ENCODE measurements around the gene NAGLU. TPM values are rescaled to one million over a fixed set of nuclear protein-coding genes. Genes with fewer than 3 reads are reported as not detected.

Gene NAGLU
- total and polyA plus RNA-seq, 2 of the 13 experiments (the other 11 are each of a cell fraction or from before 2014, with no cell fraction given), result 28.2 to 40.1 TPM

DNA sequence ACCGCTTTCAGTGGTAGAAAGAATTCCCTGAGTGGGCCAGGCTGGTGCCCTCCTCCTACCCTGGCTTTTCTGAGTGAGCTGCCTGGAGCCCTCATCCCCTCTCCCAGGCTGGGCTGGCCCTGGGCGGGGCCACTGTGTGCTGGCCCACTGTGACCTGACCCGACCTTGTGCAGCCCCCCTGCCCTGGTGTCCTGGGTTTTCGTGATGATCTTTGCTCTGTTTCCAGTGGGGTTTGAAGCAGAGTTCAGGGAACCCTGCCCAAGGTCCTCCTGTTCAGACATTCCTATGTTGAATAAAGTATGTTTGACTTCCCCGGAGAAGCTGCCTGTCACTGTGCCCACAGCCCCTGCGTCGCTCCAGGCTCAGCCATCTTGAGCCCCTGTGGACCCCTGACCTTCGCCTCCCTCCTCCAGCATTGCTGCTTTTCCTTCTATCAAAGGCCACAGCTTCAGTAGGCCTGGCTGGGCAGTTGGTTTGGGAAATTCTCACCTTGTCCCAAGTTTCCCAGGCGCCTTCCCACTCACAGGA lies 13.7 kb upstream of the NAGLU start (continued):
- no peak for TF ChIP-seq PHF5A (CRISPR knock-in tag; IDR thresholded peaks at IDR 0.05; ENCODE audit: low read depth, unreplicated experiment)
- TF ChIP-seq, protein P1, sequence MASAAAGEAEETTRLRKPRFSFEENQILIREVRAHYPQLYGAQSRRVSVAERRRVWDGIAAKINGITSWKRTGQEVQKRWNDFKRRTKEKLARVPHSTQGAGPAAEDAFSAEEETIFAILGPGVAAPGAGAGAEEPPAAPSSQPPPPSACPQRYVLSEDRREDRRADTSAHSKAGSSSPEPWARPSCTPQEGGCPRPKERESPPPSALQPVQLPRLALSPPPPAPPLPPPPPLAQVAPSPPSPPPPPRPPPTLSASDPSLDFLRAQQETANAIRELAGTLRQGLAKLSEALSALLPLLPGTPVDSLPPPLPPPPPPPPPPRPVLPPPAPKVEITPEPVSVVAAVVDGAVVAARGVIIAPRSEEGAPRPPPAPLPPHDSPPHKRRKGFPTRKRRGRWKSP (CRISPR knock-in tag; IDR thresholded peaks at IDR 0.05), result no peak
- TF ChIP-seq MAFK (conservative IDR thresholded peaks at IDR 0.05 in 1 of 2, IDR thresholded peaks at IDR 0.05 in 1 of 2; ENCODE audit: low read length in 2 of 2), result no peak
- TF ChIP-seq, protein P2, sequence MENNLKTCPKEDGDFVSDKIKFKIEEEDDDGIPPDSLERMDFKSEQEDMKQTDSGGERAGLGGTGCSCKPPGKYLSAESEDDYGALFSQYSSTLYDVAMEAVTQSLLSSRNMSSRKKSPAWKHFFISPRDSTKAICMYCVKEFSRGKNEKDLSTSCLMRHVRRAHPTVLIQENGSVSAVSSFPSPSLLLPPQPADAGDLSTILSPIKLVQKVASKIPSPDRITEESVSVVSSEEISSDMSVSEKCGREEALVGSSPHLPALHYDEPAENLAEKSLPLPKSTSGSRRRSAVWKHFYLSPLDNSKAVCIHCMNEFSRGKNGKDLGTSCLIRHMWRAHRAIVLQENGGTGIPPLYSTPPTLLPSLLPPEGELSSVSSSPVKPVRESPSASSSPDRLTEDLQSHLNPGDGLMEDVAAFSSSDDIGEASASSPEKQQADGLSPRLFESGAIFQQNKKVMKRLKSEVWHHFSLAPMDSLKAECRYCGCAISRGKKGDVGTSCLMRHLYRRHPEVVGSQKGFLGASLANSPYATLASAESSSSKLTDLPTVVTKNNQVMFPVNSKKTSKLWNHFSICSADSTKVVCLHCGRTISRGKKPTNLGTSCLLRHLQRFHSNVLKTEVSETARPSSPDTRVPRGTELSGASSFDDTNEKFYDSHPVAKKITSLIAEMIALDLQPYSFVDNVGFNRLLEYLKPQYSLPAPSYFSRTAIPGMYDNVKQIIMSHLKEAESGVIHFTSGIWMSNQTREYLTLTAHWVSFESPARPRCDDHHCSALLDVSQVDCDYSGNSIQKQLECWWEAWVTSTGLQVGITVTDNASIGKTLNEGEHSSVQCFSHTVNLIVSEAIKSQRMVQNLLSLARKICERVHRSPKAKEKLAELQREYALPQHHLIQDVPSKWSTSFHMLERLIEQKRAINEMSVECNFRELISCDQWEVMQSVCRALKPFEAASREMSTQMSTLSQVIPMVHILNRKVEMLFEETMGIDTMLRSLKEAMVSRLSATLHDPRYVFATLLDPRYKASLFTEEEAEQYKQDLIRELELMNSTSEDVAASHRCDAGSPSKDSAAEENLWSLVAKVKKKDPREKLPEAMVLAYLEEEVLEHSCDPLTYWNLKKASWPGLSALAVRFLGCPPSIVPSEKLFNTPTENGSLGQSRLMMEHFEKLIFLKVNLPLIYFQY (CRISPR knock-in tag; IDR thresholded peaks at IDR 0.05; ENCODE audit: borderline replicate concordance), result peak; percentile 93
- no peak for TF ChIP-seq ZFP36L1 (CRISPR knock-in tag; IDR thresholded peaks at IDR 0.05)
- no peak for TF ChIP-seq ZNF598 (CRISPR knock-in tag; IDR thresholded peaks at IDR 0.05; ENCODE audit: borderline replicate concordance)
- no peak for TF ChIP-seq PHF8 (CRISPR knock-in tag; IDR thresholded peaks at IDR 0.05)
- no peak for TF ChIP-seq ZC3H4 (CRISPR knock-in tag; IDR thresholded peaks at IDR 0.05; ENCODE audit: borderline replicate concordance)
- TF ChIP-seq ZNF878 (CRISPR knock-in tag; IDR thresholded peaks at IDR 0.05), result no peak
- no peak; the same call in 1 of the 2 replicates for TF ChIP-seq ZNF225 (CRISPR knock-in tag; IDR thresholded peaks at IDR 0.05)
- TF ChIP-seq SNRNP70 (IDR thresholded peaks at IDR 0.05; ENCODE audit: low read depth, low read length), result no peak
- TF ChIP-seq PCBP1 (IDR thresholded peaks at IDR 0.05; ENCODE audit: borderline replicate concordance, low read depth, low read length), result no peak
- TF ChIP-seq TOPORS (CRISPR knock-in tag; IDR thresholded peaks at IDR 0.05), result no peak
- TF ChIP-seq HMG20A (CRISPR knock-in tag; IDR thresholded peaks at IDR 0.05; ENCODE audit: borderline replicate concordance), result peak; percentile 17; the same call in 1 of the 2 replicates
- TF ChIP-seq ZNF7 (CRISPR knock-in tag; IDR thresholded peaks at IDR 0.05), result no peak
- no peak for TF ChIP-seq SMC3 (IDR thresholded peaks at IDR 0.05; ENCODE audit: low read length)
- no peak for TF ChIP-seq ZKSCAN8 (CRISPR knock-in tag; IDR thresholded peaks at IDR 0.05; ENCODE audit: borderline replicate concordance)
- no peak for TF ChIP-seq DR1 (CRISPR knock-in tag; IDR thresholded peaks at IDR 0.05)
- peak; percentile 36; the same call in 1 of the 2 replicates for TF ChIP-seq FOXC1 (CRISPR knock-in tag; IDR thresholded peaks at IDR 0.05; ENCODE audit: borderline replicate concordance)
- peak; percentile 90 for TF ChIP-seq RXRA (CRISPR knock-in tag; IDR thresholded peaks at IDR 0.05)
- TF ChIP-seq JDP2 (CRISPR knock-in tag; IDR thresholded peaks at IDR 0.05; ENCODE audit: borderline replicate concordance), result no peak
- 0 out of 2 replicates have a peak, but pooled peaks have one; percentile 24 for TF ChIP-seq NR0B2 (CRISPR knock-in tag; IDR thresholded peaks at IDR 0.05)
- TF ChIP-seq HES4 (CRISPR knock-in tag; IDR thresholded peaks at IDR 0.05; ENCODE audit: borderline replicate concordance), result no peak
- no peak for TF ChIP-seq MAZ (IDR thresholded peaks at IDR 0.05; ENCODE audit: borderline replicate concordance, low read depth, low read length)
- no peak for TF ChIP-seq MAZ (CRISPR knock-in tag; IDR thresholded peaks at IDR 0.05; ENCODE audit: low read depth)
- TF ChIP-seq HDAC1 (CRISPR knock-in tag; IDR thresholded peaks at IDR 0.05), result peak; percentile 41; the same call in 1 of the 2 replicates

Measured in HepG2 (cell line).